22Rv1 (cell line): ENCODE data around the gene TMEM89.

Experiments used
- H3K27ac ChIP-seq: fragments of 450-650 bp; 2 replicates; pipeline ENCODE4 v1.5.1; 2017
- ZFX ChIP-seq: fragments of 450-650 bp; IDR thresholded peaks from 2 replicates; pipeline ENCODE4 v1.6.1; 2017; ENCODE audit warnings: antibody characterized with exemption, borderline replicate concordance
- TF ChIP-seq, protein P1 (sequence below): fragments of 450-650 bp; IDR thresholded peaks from 2 replicates; pipeline ENCODE4 v1.5.1; 2017; ENCODE audit warnings: mild to moderate bottlenecking

TMEM89 gene

DNA sequence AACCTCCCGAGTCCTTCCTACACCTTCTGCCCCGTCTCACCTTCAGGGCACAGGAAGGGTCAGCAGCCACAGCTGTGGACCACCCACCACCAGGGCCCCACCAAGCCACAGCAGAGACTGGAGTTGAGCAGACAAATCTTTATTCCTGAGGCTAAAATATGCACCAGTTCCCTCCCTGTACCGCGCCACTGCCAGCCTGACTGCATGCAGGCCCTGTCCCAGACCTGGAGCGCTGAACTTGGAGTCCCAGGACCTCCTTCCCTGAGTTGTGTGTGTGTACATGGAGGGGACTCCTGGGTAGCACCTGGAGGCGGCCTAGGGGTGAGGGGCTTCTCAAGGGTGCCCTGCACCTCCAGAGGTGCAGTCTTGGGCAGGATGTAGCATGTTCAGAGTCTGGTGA is 4.0 kb upstream of the TMEM89 start:
- TF ChIP-seq, protein P1, sequence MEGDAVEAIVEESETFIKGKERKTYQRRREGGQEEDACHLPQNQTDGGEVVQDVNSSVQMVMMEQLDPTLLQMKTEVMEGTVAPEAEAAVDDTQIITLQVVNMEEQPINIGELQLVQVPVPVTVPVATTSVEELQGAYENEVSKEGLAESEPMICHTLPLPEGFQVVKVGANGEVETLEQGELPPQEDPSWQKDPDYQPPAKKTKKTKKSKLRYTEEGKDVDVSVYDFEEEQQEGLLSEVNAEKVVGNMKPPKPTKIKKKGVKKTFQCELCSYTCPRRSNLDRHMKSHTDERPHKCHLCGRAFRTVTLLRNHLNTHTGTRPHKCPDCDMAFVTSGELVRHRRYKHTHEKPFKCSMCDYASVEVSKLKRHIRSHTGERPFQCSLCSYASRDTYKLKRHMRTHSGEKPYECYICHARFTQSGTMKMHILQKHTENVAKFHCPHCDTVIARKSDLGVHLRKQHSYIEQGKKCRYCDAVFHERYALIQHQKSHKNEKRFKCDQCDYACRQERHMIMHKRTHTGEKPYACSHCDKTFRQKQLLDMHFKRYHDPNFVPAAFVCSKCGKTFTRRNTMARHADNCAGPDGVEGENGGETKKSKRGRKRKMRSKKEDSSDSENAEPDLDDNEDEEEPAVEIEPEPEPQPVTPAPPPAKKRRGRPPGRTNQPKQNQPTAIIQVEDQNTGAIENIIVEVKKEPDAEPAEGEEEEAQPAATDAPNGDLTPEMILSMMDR: no peak
- TF ChIP-seq ZFX: no peak
- peak overlapping the region; percentile 90 for H3K27ac ChIP-seq

DNA sequence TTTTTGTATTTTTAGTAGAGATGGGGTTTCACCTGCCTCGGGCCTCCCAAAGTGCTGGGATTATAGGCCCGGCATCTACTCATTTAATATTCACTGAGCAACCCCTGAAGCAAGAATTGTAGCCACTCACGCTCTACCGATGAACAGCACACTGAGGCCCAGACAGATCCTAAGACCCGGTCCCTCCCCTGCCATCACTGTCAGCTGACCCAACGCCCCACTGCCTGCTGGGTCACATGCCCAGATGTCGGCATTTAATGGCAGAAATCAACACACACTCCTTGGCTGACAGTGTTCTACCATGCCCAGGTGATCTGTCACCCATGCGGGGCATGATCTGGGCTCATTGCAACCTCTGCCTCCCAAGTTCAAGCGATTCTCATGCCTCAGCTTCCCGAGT is 3.2 kb upstream of the TMEM89 start:
- H3K27ac ChIP-seq: peak overlapping the region; percentile 90
- TF ChIP-seq ZFX: no peak
- TF ChIP-seq, protein P1: no peak

DNA sequence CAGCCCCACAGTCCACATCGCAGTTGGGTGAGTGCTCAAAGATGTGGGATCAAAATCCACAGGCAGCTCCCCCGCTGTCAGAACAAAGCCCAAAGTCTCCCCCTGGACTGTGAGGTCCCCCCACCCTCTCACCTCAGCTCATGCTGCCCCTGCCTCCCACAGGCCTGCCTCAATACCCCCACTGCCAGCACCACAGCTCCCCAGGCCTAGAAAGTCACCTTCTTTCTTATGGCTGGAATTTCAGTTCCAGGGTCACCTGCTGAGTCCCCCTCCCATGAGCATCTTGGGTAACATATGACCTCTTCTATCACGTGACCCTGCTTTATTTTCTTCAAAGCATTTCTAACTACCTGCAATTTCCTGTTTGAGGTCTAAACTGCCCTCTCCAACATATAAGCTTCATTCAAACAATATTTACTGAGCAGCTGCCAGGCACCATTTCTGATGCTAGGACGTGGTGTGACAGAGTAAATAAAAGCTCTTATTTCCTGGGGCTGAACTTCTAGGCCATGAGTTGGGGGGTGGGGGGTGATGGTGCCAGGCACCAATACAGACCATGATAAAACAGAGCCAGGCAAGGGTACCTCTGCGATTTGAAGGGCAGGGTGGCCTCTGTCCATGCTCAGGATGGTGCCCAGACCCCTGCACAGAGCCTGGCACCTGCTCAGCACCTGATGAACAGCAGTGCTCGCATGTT is 2.4 kb upstream of the TMEM89 start:
- TF ChIP-seq, protein P1: no peak
- TF ChIP-seq ZFX: no peak
- peak overlapping the region; percentile 90 for H3K27ac ChIP-seq

GRCh38 chr3:48619541-48620524 is 1.7 kb downstream of the TMEM89 start:
- TF ChIP-seq, protein P1: no peak
- TF ChIP-seq ZFX: no peak
- H3K27ac ChIP-seq: peak overlapping the region; percentile 73

- TF ChIP-seq ZFX: no peak
- TF ChIP-seq, protein P1: no peak
- H3K27ac ChIP-seq: peak overlapping the region; percentile 73
Measured at GRCh38 chr3:48617559-48617958, 4.0 kb downstream of the TMEM89 start.

- TF ChIP-seq ZFX: no peak
- TF ChIP-seq, protein P1: no peak
- no peak overlapping the region for H3K27ac ChIP-seq
Measured at GRCh38 chr3:48614044-48614443, 7.5 kb downstream of the TMEM89 start.
